ENCODE data around the gene SGPP2. TPM values are rescaled to one million over a fixed set of nuclear protein-coding genes. Genes with fewer than 3 reads are reported as not detected.
A peak's percentile ranks its signal among the peaks of the same experiment; 100 is the strongest.

The SGPP2 gene
- total RNA-seq, 1 experiment from 2014 or later = 56.9 TPM

DNA sequence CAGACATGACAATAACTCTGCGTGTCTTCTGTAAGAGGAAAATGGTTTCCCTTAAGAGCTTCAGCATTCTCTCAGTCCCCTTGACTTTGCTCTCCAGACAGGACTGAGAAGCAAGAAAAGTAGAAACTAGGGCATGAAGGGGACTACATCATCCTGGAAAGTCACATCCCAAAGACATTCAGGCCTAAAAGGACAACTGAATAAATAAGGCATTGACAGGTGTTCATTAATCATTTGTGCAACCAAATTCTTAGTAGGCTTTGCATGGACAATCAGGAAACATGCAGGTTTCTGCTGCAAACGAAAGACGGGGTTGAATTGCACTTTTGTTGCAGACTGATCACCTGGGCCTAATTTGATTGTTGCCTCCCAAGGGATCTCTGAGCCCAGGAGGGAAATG lies 1.2 kb upstream of the SGPP2 start:
- no peaks in the 10 kb centered on the region for H3K27me3 Mint-ChIP-seq (ENCODE audit: unreplicated experiment)
- H3K9me3 Mint-ChIP-seq (ENCODE audit: low read depth, unreplicated experiment) = no peaks in the 10 kb centered on the region
- CTCF ChIA-PET = interaction anchor here (1.0 kb wide), 1 partner anchor 105 kb away, joined by 3 read pairs; no protein-coding TSS in a partner anchor
- BruUV-seq (replicated peaks) = no TSS peak
- no peak for DNase-seq
- H3K27ac Mint-ChIP-seq (ENCODE audit: unreplicated experiment) = peak overlapping the region; percentile 86
- peaks cover 29% of the 10 kb centered on the region for H3K4me1 Mint-ChIP-seq (ENCODE audit: low read depth, unreplicated experiment)
- peaks cover 54% of the 10 kb centered on the region for H3K36me3 Mint-ChIP-seq (ENCODE audit: insufficient read depth, unreplicated experiment)
- TF ChIP-seq, protein P1, sequence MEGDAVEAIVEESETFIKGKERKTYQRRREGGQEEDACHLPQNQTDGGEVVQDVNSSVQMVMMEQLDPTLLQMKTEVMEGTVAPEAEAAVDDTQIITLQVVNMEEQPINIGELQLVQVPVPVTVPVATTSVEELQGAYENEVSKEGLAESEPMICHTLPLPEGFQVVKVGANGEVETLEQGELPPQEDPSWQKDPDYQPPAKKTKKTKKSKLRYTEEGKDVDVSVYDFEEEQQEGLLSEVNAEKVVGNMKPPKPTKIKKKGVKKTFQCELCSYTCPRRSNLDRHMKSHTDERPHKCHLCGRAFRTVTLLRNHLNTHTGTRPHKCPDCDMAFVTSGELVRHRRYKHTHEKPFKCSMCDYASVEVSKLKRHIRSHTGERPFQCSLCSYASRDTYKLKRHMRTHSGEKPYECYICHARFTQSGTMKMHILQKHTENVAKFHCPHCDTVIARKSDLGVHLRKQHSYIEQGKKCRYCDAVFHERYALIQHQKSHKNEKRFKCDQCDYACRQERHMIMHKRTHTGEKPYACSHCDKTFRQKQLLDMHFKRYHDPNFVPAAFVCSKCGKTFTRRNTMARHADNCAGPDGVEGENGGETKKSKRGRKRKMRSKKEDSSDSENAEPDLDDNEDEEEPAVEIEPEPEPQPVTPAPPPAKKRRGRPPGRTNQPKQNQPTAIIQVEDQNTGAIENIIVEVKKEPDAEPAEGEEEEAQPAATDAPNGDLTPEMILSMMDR (IDR thresholded peaks at IDR 0.05; ENCODE audit: unreplicated experiment) = no peak
- H3K4me3 Mint-ChIP-seq (ENCODE audit: low read depth, unreplicated experiment) = peak overlapping the region; percentile 93
- intact Hi-C loops (cut with micrococcal nuclease; ENCODE audit: unreplicated experiment) = loop anchor here (5.0 kb wide), 1 partner anchor 71 kb away; no protein-coding TSS in a partner anchor

DNA sequence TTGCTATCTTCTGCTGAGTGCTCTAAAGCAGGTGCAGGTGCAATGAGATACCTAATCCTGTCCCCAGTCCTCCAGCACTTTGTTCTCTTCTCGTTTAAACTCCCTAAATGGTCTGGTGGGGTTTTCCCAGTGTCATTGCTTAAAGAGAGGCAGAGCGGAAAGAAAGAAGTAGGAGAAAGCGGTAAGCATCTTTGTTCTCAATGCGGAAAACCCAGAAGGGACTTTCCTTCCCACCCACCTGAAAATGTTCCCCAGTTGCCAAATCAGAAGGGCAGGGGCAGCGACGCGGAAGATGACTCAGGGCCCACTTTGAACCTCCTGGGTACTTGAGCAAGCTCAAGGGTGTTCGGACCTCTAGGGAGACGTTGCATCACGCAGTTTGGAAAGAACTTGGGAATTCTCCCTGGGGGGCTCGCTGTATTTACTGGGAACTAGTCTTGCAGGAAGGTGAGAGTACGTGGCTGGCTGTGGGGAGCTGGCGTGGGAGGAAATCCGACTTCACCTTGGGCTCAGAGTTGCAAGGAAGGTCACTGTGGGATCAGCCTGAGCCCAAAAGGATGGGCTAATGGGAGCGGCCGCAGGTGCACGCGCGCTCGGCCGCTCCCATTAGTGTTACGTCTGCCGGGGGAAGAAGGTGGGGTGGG lies 589 bp upstream of the SGPP2 start:
- H3K27ac Mint-ChIP-seq (ENCODE audit: unreplicated experiment) = peak overlapping the region; percentile 86
- intact Hi-C loops (cut with micrococcal nuclease; ENCODE audit: unreplicated experiment) = loop anchor here (5.0 kb wide), 1 partner anchor 71 kb away; no protein-coding TSS in a partner anchor
- TF ChIP-seq, protein P1 (IDR thresholded peaks at IDR 0.05; ENCODE audit: unreplicated experiment) = no peak
- peaks cover 30% of the 10 kb centered on the region for H3K4me1 Mint-ChIP-seq (ENCODE audit: low read depth, unreplicated experiment)
- no TSS peak for BruUV-seq (replicated peaks)
- no peaks in the 10 kb centered on the region for H3K9me3 Mint-ChIP-seq (ENCODE audit: low read depth, unreplicated experiment)
- CTCF ChIA-PET = interaction anchor here (1.0 kb wide), 1 partner anchor 106 kb away, joined by 3 read pairs; no protein-coding TSS in a partner anchor
- H3K36me3 Mint-ChIP-seq (ENCODE audit: insufficient read depth, unreplicated experiment) = peaks cover 55% of the 10 kb centered on the region
- H3K4me3 Mint-ChIP-seq (ENCODE audit: low read depth, unreplicated experiment) = peak overlapping the region; percentile 93
- peak; percentile 60 for DNase-seq
- no peaks in the 10 kb centered on the region for H3K27me3 Mint-ChIP-seq (ENCODE audit: unreplicated experiment)

DNA sequence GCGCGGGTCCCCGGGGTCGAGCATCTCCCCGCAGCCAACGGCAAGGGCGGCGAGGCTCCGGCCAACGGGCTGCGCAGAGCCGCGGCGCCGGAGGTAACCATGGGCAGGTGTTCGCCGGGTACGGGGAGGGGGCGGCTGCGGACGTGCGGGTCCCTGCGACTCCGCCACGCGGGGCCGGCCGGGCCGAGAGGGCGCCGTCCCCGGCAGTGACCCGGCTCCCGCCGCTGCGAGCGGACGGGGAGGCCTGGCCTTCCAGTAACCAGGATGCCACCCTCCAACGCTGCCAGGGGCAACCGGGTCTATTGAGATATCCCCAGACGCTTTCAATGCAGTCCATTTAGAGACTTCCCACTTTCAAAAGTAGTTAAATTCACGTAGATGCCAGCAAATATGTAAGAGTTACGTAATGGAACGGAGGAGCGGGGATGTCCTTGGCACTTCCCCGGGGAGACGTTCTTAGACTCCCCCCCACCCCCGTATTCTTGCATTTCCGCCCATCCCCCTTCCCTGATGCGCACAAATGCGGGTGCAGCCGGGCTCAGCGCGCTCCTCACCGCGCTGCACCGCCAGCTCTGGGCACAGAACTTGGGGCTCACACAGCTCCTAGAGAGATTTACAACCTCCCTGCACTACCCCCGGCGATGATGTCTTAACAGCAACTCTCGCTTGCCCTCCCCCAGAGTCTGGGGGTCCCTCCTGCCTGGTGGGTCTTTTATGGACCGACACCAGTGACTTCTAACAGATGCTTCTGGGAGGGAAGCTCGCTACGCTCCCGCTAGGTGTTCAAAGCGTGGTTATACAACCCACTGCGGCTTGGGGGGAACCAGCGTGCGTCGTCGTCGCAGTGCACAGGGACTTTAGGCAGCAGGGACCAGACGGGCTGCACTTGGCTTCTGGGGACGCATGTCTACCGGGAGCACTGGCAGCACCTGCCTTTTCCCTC lies 657 bp downstream of the SGPP2 start:
- no peaks in the 10 kb centered on the region for H3K9me3 Mint-ChIP-seq (ENCODE audit: low read depth, unreplicated experiment)
- DNase-seq = peak; percentile 46
- intact Hi-C loops (cut with micrococcal nuclease; ENCODE audit: unreplicated experiment) = loop anchor here (5.0 kb wide), 3 partner anchors 57 to 247 kb away; partner anchors contain the start of gene MOGAT1
- no TSS peak for BruUV-seq (replicated peaks)
- peaks cover 35% of the 10 kb centered on the region for H3K4me1 Mint-ChIP-seq (ENCODE audit: low read depth, unreplicated experiment)
- no peaks in the 10 kb centered on the region for H3K27me3 Mint-ChIP-seq (ENCODE audit: unreplicated experiment)
- CTCF ChIA-PET = interaction anchor here (0.6 to 1.4 kb wide), 6 partner anchors 22 to 382 kb away, joined by 3 to 7 read pairs (median 3); no protein-coding TSS in a partner anchor
- peak overlapping the region; percentile 99 for H3K27ac Mint-ChIP-seq (ENCODE audit: unreplicated experiment)
- TF ChIP-seq, protein P1 (IDR thresholded peaks at IDR 0.05; ENCODE audit: unreplicated experiment) = no peak
- H3K36me3 Mint-ChIP-seq (ENCODE audit: insufficient read depth, unreplicated experiment) = peaks cover 60% of the 10 kb centered on the region
- H3K4me3 Mint-ChIP-seq (ENCODE audit: low read depth, unreplicated experiment) = peak overlapping the region; percentile 93

DNA sequence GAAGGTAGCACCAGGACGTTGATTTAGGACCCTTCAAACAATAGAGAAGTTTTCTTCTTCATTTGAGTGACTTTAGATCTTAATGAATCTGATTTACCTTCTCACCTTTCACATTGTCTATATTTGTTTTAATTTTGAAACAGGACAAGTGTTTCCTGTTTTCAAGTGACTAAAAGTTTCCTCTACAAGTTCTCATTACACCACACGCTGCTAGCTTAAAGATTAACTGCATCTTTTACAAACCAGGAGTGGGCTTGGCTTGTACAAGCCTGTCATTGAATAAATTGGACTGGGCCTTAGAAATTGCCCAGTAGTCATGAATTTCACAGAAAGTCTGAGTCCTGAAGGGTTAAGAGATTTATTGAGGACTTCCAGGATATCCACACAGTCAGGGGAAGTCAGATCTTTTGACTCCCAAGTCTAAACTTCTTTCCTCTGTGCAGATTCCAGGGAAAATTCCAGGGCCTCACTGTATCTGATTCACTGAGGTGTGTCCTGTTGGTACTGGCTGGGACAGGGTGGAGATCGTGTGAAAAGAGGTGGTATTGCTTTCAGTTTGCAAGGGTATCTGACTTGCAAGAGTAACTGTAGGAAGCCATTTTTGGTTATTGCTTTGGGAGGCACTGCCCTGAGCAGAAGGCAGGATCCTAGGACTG lies 3.4 kb downstream of the SGPP2 start:
- CTCF ChIA-PET = interaction anchor here (0.5 to 1.7 kb wide), 2 partner anchors 110 to 257 kb away, joined by 10 to 11 read pairs; no protein-coding TSS in a partner anchor
- peaks cover 51% of the 10 kb centered on the region for H3K4me1 Mint-ChIP-seq (ENCODE audit: low read depth, unreplicated experiment)
- H3K36me3 Mint-ChIP-seq (ENCODE audit: insufficient read depth, unreplicated experiment) = peaks cover 76% of the 10 kb centered on the region
- peak; percentile 58 for DNase-seq
- TF ChIP-seq, protein P1 (IDR thresholded peaks at IDR 0.05; ENCODE audit: unreplicated experiment) = no peak
- H3K9me3 Mint-ChIP-seq (ENCODE audit: low read depth, unreplicated experiment) = no peaks in the 10 kb centered on the region
- intact Hi-C loops (cut with micrococcal nuclease; ENCODE audit: unreplicated experiment) = loop anchor here (5.0 kb wide), 2 partner anchors 55 to 245 kb away; partner anchors contain the start of gene MOGAT1
- no TSS peak for BruUV-seq (replicated peaks)
- H3K27me3 Mint-ChIP-seq (ENCODE audit: unreplicated experiment) = no peaks in the 10 kb centered on the region
- H3K4me3 Mint-ChIP-seq (ENCODE audit: low read depth, unreplicated experiment) = peak overlapping the region; percentile 93
- peak overlapping the region; percentile 99 for H3K27ac Mint-ChIP-seq (ENCODE audit: unreplicated experiment)

Data from Calu3 (cell line).